ENCODE results near the gene ZIC1. TPM values are rescaled to one million over a fixed set of nuclear protein-coding genes. Genes with fewer than 3 reads are reported as not detected.

The ZIC1 gene
- total and polyA plus RNA-seq, 2 experiments from 2014 or later: 0.21 to 0.95 TPM

GRCh38 chr3:147369231-147369630 lies 39.9 kb upstream of the ZIC1 start (continued):
- no peak for TF ChIP-seq ZNF462 (CRISPR knock-in tag; IDR thresholded peaks at IDR 0.05)
- no peak for TF ChIP-seq JUNB (IDR thresholded peaks at IDR 0.05; ENCODE audit: unreplicated experiment)
- no peak for TF ChIP-seq ZNF114 (CRISPR knock-in tag; IDR thresholded peaks at IDR 0.05)

GRCh38 chr3:147369661-147370123 lies 39.5 kb upstream of the ZIC1 start:
- Histone ChIP-seq H3K27me3 (ENCODE audit: insufficient read depth) (peaks cover 99% of the 10 kb centered on the region), H4K20me1 (replicated peaks; ENCODE audit: insufficient read depth) (0 out of 2 replicates have a peak, but pooled peaks cover 4% of the 10 kb centered on the region), H3K9me2 (ENCODE audit: insufficient read depth) (no peaks in the 10 kb centered on the region), H3K36me3 (ENCODE audit: insufficient read depth) (no peaks in the 10 kb centered on the region), H3F3A (replicated peaks; ENCODE audit: low read depth) (peaks cover 23% of the 10 kb centered on the region), H3K4me3 (peak overlapping the region; percentile 40), H3K4me1 (ENCODE audit: insufficient read depth) (peaks cover 69% of the 10 kb centered on the region), H2AFZ (no peak overlapping the region), H3K79me2 (replicated peaks; ENCODE audit: insufficient read depth) (no peaks in the 10 kb centered on the region), H3K27ac (ENCODE audit: low read depth) (no peak overlapping the region), H3K4me2 (peak overlapping the region; percentile 62)
- DNase-seq (ENCODE audit: low spot score): no peak
- Mint-ChIP-seq H3K4me1 (peaks cover 55% of the 10 kb centered on the region), H3K4me3 (peak overlapping the region; percentile 47), H3K36me3 (ENCODE audit: low read depth) (no peaks in the 10 kb centered on the region), H3K9me3 (peaks cover 6% of the 10 kb centered on the region), H3K27ac (no peak overlapping the region), H3K27me3 (ENCODE audit: insufficient read depth, low read depth, poor library complexity) (peaks cover 92% of the 10 kb centered on the region)
- TF ChIP-seq EZH2 (IDR thresholded peaks at IDR 0.05; ENCODE audit: low read depth, unreplicated experiment) (peak; percentile 94), ETS1 (IDR thresholded peaks at IDR 0.05) (no peak), ZNF462 (CRISPR knock-in tag; IDR thresholded peaks at IDR 0.05) (no peak), EZH2phosphoT487 (IDR thresholded peaks at IDR 0.05; ENCODE audit: unreplicated experiment) (peak; percentile 83)
- peak; percentile 32 for ATAC-seq
